ENCODE data around the gene KIDINS220. TPM values are rescaled to one million over a fixed set of nuclear protein-coding genes. Genes with fewer than 3 reads are reported as not detected.

The KIDINS220 gene
- polyA plus RNA-seq, 6 donors from 2014 or later = 9.2 to 28.3 (median 17.5) TPM

DNA sequence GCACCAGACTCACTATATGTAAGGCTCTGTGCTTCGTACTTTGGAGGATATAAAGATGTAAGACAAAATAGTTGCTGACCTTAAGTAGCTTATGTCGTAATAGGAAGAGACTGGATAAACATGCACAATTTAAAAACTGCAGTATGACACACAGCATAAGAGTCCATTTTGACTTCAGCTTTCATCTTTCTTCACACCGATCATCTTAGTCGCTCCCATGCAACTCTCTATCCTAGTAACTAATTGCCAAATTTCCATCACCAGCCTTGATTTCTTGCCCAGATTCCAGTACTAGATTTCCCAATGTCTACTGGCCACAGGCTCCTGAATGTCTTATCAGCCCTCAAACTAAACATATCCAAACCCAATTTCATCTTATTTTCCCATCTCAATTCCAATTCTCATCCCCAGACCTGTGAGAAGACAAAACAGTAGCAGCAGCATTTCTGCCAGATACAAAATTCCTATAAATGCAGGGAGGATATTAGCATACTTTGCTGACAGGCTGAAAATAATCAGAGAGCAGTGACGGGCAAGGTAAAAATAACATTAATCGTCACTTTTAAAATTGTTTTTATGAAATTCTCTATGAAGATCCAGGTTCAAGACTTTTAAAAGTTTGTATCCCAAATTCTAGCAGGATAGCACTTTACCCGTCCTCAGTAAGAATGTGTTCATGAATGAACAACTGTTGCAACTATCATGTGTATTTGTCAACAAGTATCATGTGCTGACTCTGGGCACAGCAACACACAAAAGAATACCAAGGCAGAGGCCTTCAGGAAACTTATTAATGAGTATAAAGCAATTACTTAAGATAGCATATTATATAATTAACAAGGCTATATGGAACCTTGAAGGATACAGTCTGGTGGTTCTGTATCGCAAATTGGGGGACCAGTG lies 42.2 kb downstream of the KIDINS220 start:
- no peak for DNase-seq
- Mint-ChIP-seq H3K4me3 (no peak overlapping the region), H3K9me3 (no peaks in the 10 kb centered on the region), H3K27me3 (no peaks in the 10 kb centered on the region), H3K36me3 (peaks cover 50 to 51% of the 10 kb centered on the region in 2 donors), H3K27ac (no peak overlapping the region), H3K4me1 (peaks cover 0 to 5% (median 0%) of the 10 kb centered on the region in 3 donors)
- ATAC-seq (ENCODE audit: low read depth in 2 of 2) = no peak

DNA sequence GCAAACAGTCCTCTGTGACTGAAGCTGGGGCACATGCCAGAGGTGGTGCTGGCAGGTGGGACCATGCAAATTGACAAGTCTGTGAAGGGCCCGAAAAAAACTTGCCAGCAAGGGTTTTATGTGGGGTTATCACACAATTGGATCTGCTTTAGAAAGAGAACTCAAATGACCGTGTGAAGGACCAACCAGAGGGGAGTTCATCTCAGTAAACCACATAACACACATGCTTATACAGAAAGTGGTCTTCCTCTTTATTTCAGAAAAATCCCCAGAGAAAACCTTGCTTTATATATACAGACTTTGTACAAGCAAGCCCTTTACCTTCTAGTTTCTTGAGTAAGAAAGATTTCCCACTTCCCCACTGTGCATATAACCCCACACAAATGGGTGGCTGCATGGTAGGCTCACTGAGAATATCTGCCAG lies 46.7 kb downstream of the KIDINS220 start:
- no peaks in the 10 kb centered on the region for H3K4me1 Mint-ChIP-seq
- H3K27ac Mint-ChIP-seq = peak overlapping the region in 1 of 6 donors; percentile 22
- H3K27me3 Mint-ChIP-seq = no peaks in the 10 kb centered on the region
- ATAC-seq (ENCODE audit: low read depth in 2 of 2) (no peak), DNase-seq (no peak)
- H3K4me3 Mint-ChIP-seq = no peak overlapping the region
- peaks cover 0 to 2% (median 0%) of the 10 kb centered on the region in 7 donors for H3K9me3 Mint-ChIP-seq
- H3K36me3 Mint-ChIP-seq = peaks cover 34 to 58% of the 10 kb centered on the region in 2 donors

DNA sequence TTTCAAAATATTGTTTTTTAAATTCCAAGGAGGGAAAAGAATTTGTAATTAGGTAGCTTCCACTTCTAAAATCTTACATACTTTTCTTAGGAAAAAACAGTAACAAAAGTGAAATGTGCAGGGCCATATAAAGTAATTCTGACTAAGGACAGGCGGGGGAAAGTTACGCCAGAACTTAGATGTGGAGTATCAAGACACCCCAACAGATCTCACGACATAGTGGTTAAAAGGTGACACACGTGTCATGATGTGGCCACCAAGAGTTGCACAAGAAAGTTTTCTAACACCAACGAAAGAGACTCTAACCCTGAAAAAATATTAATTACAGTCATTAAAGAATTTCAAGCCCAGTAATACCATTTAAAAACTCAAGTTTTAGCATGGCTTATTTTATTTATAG lies 51.0 kb downstream of the KIDINS220 start:
- no peaks in the 10 kb centered on the region for H3K4me1 Mint-ChIP-seq
- ATAC-seq (ENCODE audit: low read depth in 2 of 2) (no peak), DNase-seq (no peak)
- peaks cover 43 to 60% of the 10 kb centered on the region in 2 donors for H3K36me3 Mint-ChIP-seq
- peaks cover 0 to 2% (median 0%) of the 10 kb centered on the region in 7 donors for H3K9me3 Mint-ChIP-seq
- H3K27ac Mint-ChIP-seq = no peak overlapping the region
- H3K4me3 Mint-ChIP-seq = no peak overlapping the region
- no peaks in the 10 kb centered on the region for H3K27me3 Mint-ChIP-seq

DNA sequence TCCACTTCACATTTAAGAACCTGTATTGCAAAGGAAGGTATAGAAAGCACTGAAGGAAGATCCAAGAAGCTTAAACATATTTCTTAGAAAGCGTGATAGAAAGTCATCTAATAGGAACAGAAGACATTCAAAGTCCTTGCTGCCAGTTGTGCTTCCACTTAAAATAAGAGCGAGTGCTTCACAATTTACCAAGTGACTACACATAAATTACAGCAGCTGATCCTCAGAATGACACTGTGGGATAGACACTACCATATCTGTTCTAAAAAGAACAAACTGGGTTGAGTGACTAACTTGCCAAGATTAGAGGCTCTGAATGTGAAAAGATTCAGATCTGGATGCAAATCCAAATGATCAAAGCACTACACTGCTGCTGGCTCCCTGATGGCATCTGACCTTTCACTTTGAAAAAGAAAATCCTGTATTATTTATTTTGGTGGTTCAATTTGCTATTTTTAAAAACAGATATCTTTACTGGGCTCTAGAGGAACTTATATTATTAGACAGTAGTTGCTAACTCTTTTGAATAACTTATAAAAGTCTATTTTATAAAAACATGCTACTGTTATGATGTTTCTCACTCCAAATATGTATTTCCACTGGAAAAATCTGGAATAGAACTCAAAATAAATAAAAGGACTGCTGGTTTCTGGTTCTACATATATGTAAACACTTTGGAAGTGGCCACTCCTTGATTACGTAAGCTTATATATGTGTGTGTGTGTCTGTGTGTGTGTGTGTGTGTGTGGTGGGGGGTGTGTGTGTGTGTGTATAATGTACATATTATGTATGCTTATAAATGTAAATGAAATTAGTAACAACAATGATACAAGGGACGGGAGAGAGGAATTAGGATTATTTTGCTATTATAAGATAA lies 57.4 kb downstream of the KIDINS220 start:
- H3K27me3 Mint-ChIP-seq = no peaks in the 10 kb centered on the region
- H3K27ac Mint-ChIP-seq = peak overlapping the region in 1 of 6 donors; percentile 39
- ATAC-seq (ENCODE audit: low read depth in 2 of 2) (no peak), DNase-seq (no peak)
- no peaks in the 10 kb centered on the region for H3K9me3 Mint-ChIP-seq
- H3K4me1 Mint-ChIP-seq = no peaks in the 10 kb centered on the region
- H3K36me3 Mint-ChIP-seq = peaks cover 51 to 59% of the 10 kb centered on the region in 2 donors
- no peak overlapping the region for H3K4me3 Mint-ChIP-seq

DNA sequence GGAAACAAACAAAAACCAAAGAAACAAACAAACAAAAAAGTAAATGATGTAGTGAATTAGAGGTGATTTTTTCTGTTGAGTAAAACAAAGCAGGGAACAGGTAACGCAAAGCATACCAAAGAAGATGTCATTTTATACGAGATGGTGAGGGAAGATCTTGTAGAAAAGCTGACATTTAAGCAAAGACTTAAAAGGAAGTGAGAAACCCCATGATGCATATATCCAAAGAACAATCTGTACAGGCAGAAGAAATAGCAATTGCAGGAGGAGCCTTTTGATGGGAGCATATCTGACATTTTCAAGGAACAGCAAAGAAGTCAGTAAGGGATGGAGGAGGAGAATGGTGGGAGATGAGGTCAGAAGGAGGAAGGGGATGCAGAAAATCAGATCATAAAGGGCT lies 63.0 kb downstream of the KIDINS220 start:
- Mint-ChIP-seq H3K27ac (peak overlapping the region in 1 of 6 donors; percentile 2), H3K27me3 (no peaks in the 10 kb centered on the region), H3K36me3 (peaks cover 37 to 47% of the 10 kb centered on the region in 2 donors), H3K4me3 (no peak overlapping the region), H3K9me3 (no peaks in the 10 kb centered on the region), H3K4me1 (peaks cover 0 to 4% (median 0%) of the 10 kb centered on the region in 3 donors)
- no peak for DNase-seq
- ATAC-seq (ENCODE audit: low read depth in 2 of 2) = no peak

DNA sequence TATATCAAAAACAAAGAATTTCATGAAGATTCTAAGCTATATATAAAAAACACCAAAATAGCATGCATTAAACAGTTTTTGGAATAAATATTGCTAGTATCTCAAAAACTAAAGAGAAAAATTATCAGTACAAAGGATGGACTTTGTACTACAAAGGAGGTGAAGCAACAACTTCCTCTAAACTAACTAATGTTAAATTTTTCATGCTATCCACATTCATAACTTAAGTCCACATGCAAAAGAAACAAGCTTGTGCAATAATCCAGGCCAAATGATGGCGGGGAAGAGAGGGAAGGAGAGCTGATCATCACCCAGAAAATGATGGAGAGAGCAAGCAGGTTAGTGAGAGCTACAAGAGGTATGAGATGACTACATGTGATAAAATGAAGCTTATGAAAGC lies 70.1 kb downstream of the KIDINS220 start:
- Mint-ChIP-seq H3K36me3 (peaks cover 41 to 52% of the 10 kb centered on the region in 2 donors), H3K4me1 (no peaks in the 10 kb centered on the region), H3K9me3 (peaks cover 0 to 5% (median 0%) of the 10 kb centered on the region in 7 donors), H3K4me3 (no peak overlapping the region), H3K27ac (peak overlapping the region in 1 of 6 donors; percentile 42), H3K27me3 (no peaks in the 10 kb centered on the region)
- ATAC-seq (ENCODE audit: low read depth in 2 of 2) = no peak
- no peak for DNase-seq

DNA sequence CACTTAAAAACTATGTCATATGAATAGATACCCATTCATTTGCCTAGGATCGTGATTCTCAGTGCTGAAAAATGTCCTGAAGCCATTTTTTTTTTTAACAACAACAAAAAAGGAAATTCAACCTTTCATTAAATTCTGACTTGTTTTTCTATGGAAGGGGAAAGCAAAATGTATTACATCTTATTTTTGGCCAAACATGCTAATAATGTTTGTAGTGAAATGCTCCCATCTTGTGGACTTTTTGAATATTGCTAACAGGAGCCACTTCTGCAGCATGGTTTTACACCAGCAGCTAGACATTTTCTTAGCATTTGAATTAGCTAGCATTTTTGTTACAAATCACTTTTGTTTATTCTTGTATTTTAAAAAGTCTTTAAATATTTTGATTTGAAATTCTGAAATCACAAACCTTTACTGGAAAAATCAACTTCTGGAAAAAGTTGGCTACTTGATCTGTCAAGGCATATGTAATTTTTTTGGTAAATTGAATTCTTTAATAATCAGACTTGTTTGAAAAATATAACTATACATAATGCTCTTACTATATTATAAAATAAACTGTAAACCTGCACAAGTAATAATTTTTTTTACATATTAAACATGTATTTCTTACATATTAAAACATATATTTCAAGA lies 75.8 kb downstream of the KIDINS220 start:
- no peaks in the 10 kb centered on the region for H3K27me3 Mint-ChIP-seq
- no peak for DNase-seq
- H3K4me3 Mint-ChIP-seq = no peak overlapping the region
- H3K36me3 Mint-ChIP-seq = peaks cover 42 to 53% of the 10 kb centered on the region in 2 donors
- H3K27ac Mint-ChIP-seq = no peak overlapping the region
- no peaks in the 10 kb centered on the region for H3K4me1 Mint-ChIP-seq
- peaks cover 2 to 9% (median 5%) of the 10 kb centered on the region in 7 donors for H3K9me3 Mint-ChIP-seq
- no peak for ATAC-seq (ENCODE audit: low read depth in 2 of 2)

DNA sequence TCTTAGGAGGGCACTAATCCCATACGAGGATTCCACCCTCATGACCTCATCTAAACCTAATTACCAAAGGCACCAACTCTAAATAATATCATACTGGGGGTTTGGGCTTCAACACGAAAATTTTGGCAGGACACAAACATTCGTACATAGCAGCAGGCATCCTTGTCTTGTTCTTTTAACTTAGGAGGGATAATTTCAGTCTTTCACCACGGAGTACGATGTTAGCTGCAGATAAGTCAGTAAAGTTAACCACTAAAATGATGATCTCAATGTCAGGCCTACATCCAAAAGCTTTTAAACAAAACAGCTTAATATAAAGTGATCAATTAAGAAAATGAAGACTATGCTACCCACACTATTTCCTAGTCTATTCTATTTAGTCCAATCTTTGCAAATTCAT lies 80.7 kb downstream of the KIDINS220 start:
- DNase-seq = no peak
- Mint-ChIP-seq H3K4me1 (peaks cover 0 to 5% (median 0%) of the 10 kb centered on the region in 3 donors), H3K27me3 (no peaks in the 10 kb centered on the region), H3K9me3 (peaks cover 0 to 14% (median 9%) of the 10 kb centered on the region in 7 donors), H3K36me3 (peaks cover 32 to 42% of the 10 kb centered on the region in 2 donors), H3K27ac (no peak overlapping the region), H3K4me3 (no peak overlapping the region)
- no peak for ATAC-seq (ENCODE audit: low read depth in 2 of 2)

DNA sequence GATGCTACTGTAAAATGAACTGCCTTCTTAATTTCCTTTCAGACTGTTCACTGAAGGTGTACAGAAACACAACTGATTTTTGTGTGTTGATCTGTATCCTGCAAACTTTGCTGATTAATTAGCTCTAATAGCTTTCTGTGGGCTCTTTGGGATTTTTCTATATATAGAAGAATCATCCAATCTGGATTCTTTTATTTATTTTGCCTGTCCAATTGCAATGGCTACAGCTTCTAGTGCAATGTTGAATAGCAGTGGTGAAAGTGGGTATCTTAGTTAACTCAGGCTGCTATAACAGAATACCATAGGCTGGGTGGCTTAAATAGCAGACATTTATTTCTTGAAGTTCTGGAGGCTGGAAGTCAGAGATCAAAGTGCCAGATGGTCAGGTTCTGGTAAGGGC lies 81.2 kb downstream of the KIDINS220 start:
- DNase-seq = no peak
- Mint-ChIP-seq H3K9me3 (peaks cover 0 to 14% (median 9%) of the 10 kb centered on the region in 7 donors), H3K27ac (peak overlapping the region in 1 of 6 donors; percentile 24), H3K27me3 (no peaks in the 10 kb centered on the region), H3K4me1 (peaks cover 0 to 5% (median 0%) of the 10 kb centered on the region in 3 donors), H3K4me3 (no peak overlapping the region), H3K36me3 (peaks cover 32 to 42% of the 10 kb centered on the region in 2 donors)
- no peak for ATAC-seq (ENCODE audit: low read depth in 2 of 2)

DNA sequence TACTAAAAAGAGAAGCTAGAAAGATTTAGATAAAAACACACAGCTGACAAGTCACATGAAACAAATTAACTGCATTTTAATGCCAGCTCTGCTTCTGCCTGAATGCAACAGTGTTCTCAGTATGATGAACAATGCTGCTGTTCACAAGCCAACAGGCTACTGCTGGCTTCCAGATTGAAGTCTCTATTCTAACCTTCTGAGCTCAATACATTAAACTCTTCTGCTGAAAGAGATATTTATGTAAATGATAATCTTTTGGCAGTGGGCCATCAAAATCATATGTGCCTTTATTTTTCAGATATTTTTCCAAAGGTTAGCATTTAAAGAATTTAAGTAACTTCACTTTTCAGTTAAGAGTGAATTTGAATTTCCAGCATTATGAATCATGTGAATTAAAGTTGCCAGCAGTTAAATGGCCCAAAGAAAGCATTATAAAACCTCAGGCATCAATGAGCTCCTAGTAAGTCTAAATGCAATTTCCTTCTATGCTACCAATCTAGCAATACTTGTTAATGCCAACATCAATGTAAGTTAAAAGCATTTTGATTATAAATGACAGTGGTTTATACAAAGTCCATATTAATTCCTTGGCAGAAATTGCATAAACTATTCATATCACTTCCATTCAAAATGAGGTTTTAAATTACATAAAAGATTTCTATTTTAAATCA lies 83.2 kb downstream of the KIDINS220 start:
- ATAC-seq (ENCODE audit: low read depth in 2 of 2) (no peak), DNase-seq (no peak)
- H3K36me3 Mint-ChIP-seq = peaks cover 23 to 42% of the 10 kb centered on the region in 2 donors
- no peak overlapping the region for H3K4me3 Mint-ChIP-seq
- H3K4me1 Mint-ChIP-seq = peaks cover 0 to 5% (median 0%) of the 10 kb centered on the region in 3 donors
- no peaks in the 10 kb centered on the region for H3K27me3 Mint-ChIP-seq
- H3K27ac Mint-ChIP-seq = no peak overlapping the region
- peaks cover 0 to 14% (median 9%) of the 10 kb centered on the region in 7 donors for H3K9me3 Mint-ChIP-seq

DNA sequence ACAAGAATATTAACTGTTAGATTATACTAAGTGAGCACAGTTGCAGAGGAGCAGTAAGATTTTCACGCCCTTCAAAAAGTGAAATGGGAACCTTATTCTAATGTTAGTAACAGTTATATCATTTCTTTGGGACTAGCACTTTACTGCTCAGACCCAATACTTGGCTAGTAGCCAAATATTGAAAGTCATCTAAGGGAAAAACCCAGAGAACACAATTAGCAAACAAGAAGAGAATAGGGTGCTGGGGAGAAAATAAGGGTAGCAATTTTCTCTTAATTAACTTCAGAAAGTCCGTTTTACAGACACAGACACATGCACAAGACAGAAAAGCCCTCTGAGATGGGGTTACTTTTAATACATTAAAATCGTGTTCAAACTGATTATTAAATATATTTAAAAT lies 83.8 kb downstream of the KIDINS220 start:
- H3K27ac Mint-ChIP-seq = no peak overlapping the region
- peaks cover 0 to 14% (median 9%) of the 10 kb centered on the region in 7 donors for H3K9me3 Mint-ChIP-seq
- H3K4me3 Mint-ChIP-seq = no peak overlapping the region
- no peaks in the 10 kb centered on the region for H3K27me3 Mint-ChIP-seq
- peaks cover 19 to 39% of the 10 kb centered on the region in 2 donors for H3K36me3 Mint-ChIP-seq
- DNase-seq (no peak), ATAC-seq (ENCODE audit: low read depth in 2 of 2) (no peak)
- peaks cover 0 to 5% (median 0%) of the 10 kb centered on the region in 3 donors for H3K4me1 Mint-ChIP-seq

DNA sequence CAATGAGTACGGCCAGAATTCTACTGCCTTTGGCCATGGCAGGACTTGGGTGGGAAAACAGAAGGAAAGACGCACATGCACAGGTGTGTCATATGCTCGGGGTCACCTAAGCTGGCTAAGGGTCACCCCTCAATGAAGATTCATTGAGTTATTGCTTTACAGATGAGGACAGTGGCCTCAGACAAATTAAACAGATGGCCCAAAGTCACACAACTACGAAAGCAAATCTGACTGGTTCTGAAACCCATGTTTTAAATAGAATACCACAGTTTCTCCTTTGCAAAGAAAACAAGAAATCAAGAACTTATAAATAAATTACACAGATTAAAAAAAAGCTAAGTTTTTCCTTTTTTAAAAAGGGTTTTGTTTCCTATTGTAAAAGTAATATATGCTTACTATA lies 85.0 kb downstream of the KIDINS220 start:
- ATAC-seq (ENCODE audit: low read depth in 2 of 2) = no peak
- Mint-ChIP-seq H3K36me3 (peaks cover 12 to 27% of the 10 kb centered on the region in 2 donors), H3K9me3 (peaks cover 0 to 9% (median 6%) of the 10 kb centered on the region in 7 donors)

More for the DNA sequence above, 85.0 kb downstream of the KIDINS220 start:
- Mint-ChIP-seq H3K4me3 (no peak overlapping the region), H3K27me3 (no peaks in the 10 kb centered on the region), H3K27ac (no peak overlapping the region), H3K4me1 (peaks cover 0 to 5% (median 0%) of the 10 kb centered on the region in 3 donors)
- no peak for DNase-seq
